Activated naive CD4-positive, alpha-beta T cell treated with anti-CD3 and anti-CD28 coated beads, Interleukin-2, amount 10 ng/mL, durations not matched to agents 7 days and 5 days (primary cell): ENCODE measurements around the gene SLC16A5.
A peak's percentile ranks its signal among the peaks of the same experiment; 100 is the strongest.

ENCODE experiments used
- CTCF ChIA-PET: fragments of 350-600 bp; sonication (Branson Sonifier 250); formaldehyde crosslinking; loops from one replicate; lab custom pipeline; 2021; ENCODE audit warnings: antibody characterized with exemption; lab: Charles Lee
- DNase-seq: peaks from one replicate; pipeline ENCODE4 v3.0.0-alpha.2; 2020
- H3K27ac Mint-ChIP-seq: one replicate; pipeline ENCODE4 v1.8.0; 2021; ENCODE audit warnings: mild to moderate bottlenecking, moderate library complexity, mixed read lengths
- H3K27me3 Mint-ChIP-seq: one replicate; pipeline ENCODE4 v1.8.0; 2021; ENCODE audit warnings: mild to moderate bottlenecking, mixed read lengths
- H3K36me3 Mint-ChIP-seq: one replicate; pipeline ENCODE4 v1.8.0; 2021; ENCODE audit warnings: mixed read lengths
- H3K4me1 Mint-ChIP-seq: one replicate; pipeline ENCODE4 v1.8.0; 2021; ENCODE audit warnings: mixed read lengths
- H3K4me3 Mint-ChIP-seq: one replicate; pipeline ENCODE4 v1.8.0; 2021; ENCODE audit warnings: mild to moderate bottlenecking, moderate library complexity, mixed read lengths
- H3K9me3 Mint-ChIP-seq: one replicate; pipeline ENCODE4 v1.8.0; 2021; ENCODE audit warnings: mixed read lengths

Gene SLC16A5

GRCh38 chr17:75147878-75148546 lies 60.3 kb downstream of the SLC16A5 start:
- no peaks in the 10 kb centered on the region for H3K27me3 Mint-ChIP-seq
- H3K4me3 Mint-ChIP-seq, result no peak overlapping the region
- H3K4me1 Mint-ChIP-seq, result peaks cover 39% of the 10 kb centered on the region
- peaks cover 64% of the 10 kb centered on the region for H3K36me3 Mint-ChIP-seq
- no peak for DNase-seq
- CTCF ChIA-PET, result interaction anchor here (0.6 to 2.7 kb wide), 6 partner anchors 20 to 187 kb away, joined by 3 to 9 read pairs (median 4); no protein-coding TSS in a partner anchor
- H3K27ac Mint-ChIP-seq, result peak overlapping the region; percentile 67
- H3K9me3 Mint-ChIP-seq, result no peaks in the 10 kb centered on the region

- CTCF ChIA-PET, result interaction anchor here (1.3 kb wide), 1 partner anchor 38 kb away, joined by 4 read pairs; no protein-coding TSS in a partner anchor
- Mint-ChIP-seq H3K4me3 (peak overlapping the region; percentile 95), H3K36me3 (peaks cover 31% of the 10 kb centered on the region), H3K9me3 (no peaks in the 10 kb centered on the region), H3K27me3 (no peaks in the 10 kb centered on the region), H3K27ac (no peak overlapping the region), H3K4me1 (peaks cover 58% of the 10 kb centered on the region)
- no peak for DNase-seq
Measured at GRCh38 chr17:75151930-75152329, 64.2 kb downstream of the SLC16A5 start.

GRCh38 chr17:75152523-75152921 lies 64.8 kb downstream of the SLC16A5 start:
- H3K4me1 Mint-ChIP-seq, result peaks cover 56% of the 10 kb centered on the region
- no peaks in the 10 kb centered on the region for H3K27me3 Mint-ChIP-seq
- no peak for DNase-seq
- H3K9me3 Mint-ChIP-seq, result no peaks in the 10 kb centered on the region
- H3K4me3 Mint-ChIP-seq, result peak overlapping the region; percentile 95
- peaks cover 30% of the 10 kb centered on the region for H3K36me3 Mint-ChIP-seq
- peak overlapping the region; percentile 92 for H3K27ac Mint-ChIP-seq
- CTCF ChIA-PET, result no interaction called here

GRCh38 chr17:75152922-75153779 lies 65.4 kb downstream of the SLC16A5 start:
- Mint-ChIP-seq H3K9me3 (no peaks in the 10 kb centered on the region), H3K27ac (peak overlapping the region; percentile 92), H3K4me3 (peak overlapping the region; percentile 95), H3K4me1 (peaks cover 50% of the 10 kb centered on the region), H3K36me3 (peaks cover 23% of the 10 kb centered on the region), H3K27me3 (no peaks in the 10 kb centered on the region)
- peak; percentile 43 for DNase-seq
- CTCF ChIA-PET, result no interaction called here

GRCh38 chr17:75153780-75154194 lies 66.0 kb downstream of the SLC16A5 start:
- peak; percentile 48 for DNase-seq
- Mint-ChIP-seq H3K27me3 (no peaks in the 10 kb centered on the region), H3K9me3 (no peaks in the 10 kb centered on the region), H3K4me1 (peaks cover 45% of the 10 kb centered on the region), H3K4me3 (peak overlapping the region; percentile 95), H3K27ac (peak overlapping the region; percentile 92), H3K36me3 (peaks cover 19% of the 10 kb centered on the region)
- CTCF ChIA-PET, result interaction anchor here (0.7 to 1.5 kb wide), 2 partner anchors 30 to 40 kb away, joined by 3 to 9 read pairs; no protein-coding TSS in a partner anchor

GRCh38 chr17:75154195-75155106 lies 66.7 kb downstream of the SLC16A5 start, which contains the start of gene JPT1:
Gene JPT1 (minus strand): TSS chr17:75154512. CDS start chr17:75154397, 115 bp downstream.
- DNase-seq, result peak; percentile 99
- Mint-ChIP-seq H3K27ac (peak within 1 kb of the TSS; percentile 93), H3K36me3 (peaks cover 18% of the 10 kb centered on the region), H3K4me3 (peak within 1 kb of the TSS; percentile 95), H3K9me3 (no peaks in the 10 kb centered on the region), H3K27me3 (no peaks in the 10 kb centered on the region), H3K4me1 (peaks cover 43% of the 10 kb centered on the region)
- CTCF ChIA-PET, result interaction anchor here (0.5 to 1.5 kb wide), 4 partner anchors 29 to 129 kb away, joined by 3 to 9 read pairs (median 3); no protein-coding TSS in a partner anchor

- peaks cover 18% of the 10 kb centered on the region for H3K36me3 Mint-ChIP-seq
- H3K27me3 Mint-ChIP-seq, result no peaks in the 10 kb centered on the region
- DNase-seq, result no peak
- peaks cover 39% of the 10 kb centered on the region for H3K4me1 Mint-ChIP-seq
- peak overlapping the region; percentile 93 for H3K27ac Mint-ChIP-seq
- CTCF ChIA-PET, result interaction anchor here (1.0 to 1.5 kb wide), 2 partner anchors 41 to 46 kb away, joined by 3 to 9 read pairs; no protein-coding TSS in a partner anchor
- no peaks in the 10 kb centered on the region for H3K9me3 Mint-ChIP-seq
- no peak overlapping the region for H3K4me3 Mint-ChIP-seq
Measured at GRCh38 chr17:75155191-75155601, 67.4 kb downstream of the SLC16A5 start.
